CD4-positive, alpha-beta T cell (primary cell): Measurements from ENCODE around the gene ITGB3. TPM values are rescaled to one million over a fixed set of nuclear protein-coding genes. Genes with fewer than 3 reads are reported as not detected.

Experiments
- ATAC-seq: fragments of 200-7000 bp; cut with Tn5 transposase; one replicate; pipeline ENCODE4 v1.10.0; 2022; ENCODE audit warnings: mild to moderate bottlenecking; ENCODE audit not compliant: poor library complexity
- CTCF ChIA-PET: fragments of 350-600 bp; sonication (Branson Sonifier 250); formaldehyde crosslinking; loops from one replicate; lab custom pipeline; 2021; ENCODE audit warnings: antibody characterized with exemption, inconsistent platforms; lab: Charles Lee
- POLR2A ChIA-PET: fragments of 350-600 bp; sonication (Branson Sonifier 250); formaldehyde crosslinking; loops from one replicate; lab custom pipeline; 2021; ENCODE audit warnings: antibody characterized with exemption, inconsistent platforms; lab: Charles Lee
- DNase-seq, 14 experiments: peaks; one replicate each; pipeline ENCODE4 v3.0.0-alpha.2; 2013 to 2020; ENCODE audit warnings: mixed read lengths in 2 of 14
- H3K27ac ChIP-seq, 2 donors: one replicate each; pipeline versions ENCODE4 v1.5.1 to v1.7.0; 2013; ENCODE audit warnings: low read length in 2 of 2, low read depth in 1 of 2, mild to moderate bottlenecking in 1 of 2
- H3K27me3 ChIP-seq, 2 experiments: 1 replicate in 1 of 2; 2 replicates in 1 of 2; pipeline versions ENCODE4 v1.6.1 to v1.7.0; 2013; ENCODE audit warnings: low read length in 2 of 2, control low read depth in 1 of 2, mild to moderate bottlenecking in 1 of 2, moderate library complexity in 1 of 2; ENCODE audit not compliant: insufficient read depth in 2 of 2, control insufficient read depth in 1 of 2
- H3K36me3 ChIP-seq: one replicate; pipeline ENCODE4 v1.6.1; 2013; ENCODE audit warnings: low read length, control low read depth; ENCODE audit not compliant: insufficient read depth
- H3K4me1 ChIP-seq: one replicate; pipeline ENCODE4 v1.6.1; 2013; ENCODE audit warnings: low read length, control low read depth; ENCODE audit not compliant: insufficient read depth
- H3K4me3 ChIP-seq: one replicate; pipeline ENCODE4 v1.5.1; 2013; ENCODE audit warnings: mild to moderate bottlenecking, low read length, moderate library complexity
- H3K9me3 ChIP-seq, 2 experiments: 1 replicate in 1 of 2; 2 replicates in 1 of 2; pipeline versions ENCODE4 v1.6.1 to v1.7.0; 2013; ENCODE audit warnings: low read length in 2 of 2, mild to moderate bottlenecking in 2 of 2, control low read depth in 1 of 2, moderate library complexity in 1 of 2; ENCODE audit not compliant: control insufficient read depth in 1 of 2, insufficient read depth in 1 of 2
- H3K27ac Mint-ChIP-seq: one replicate; pipeline ENCODE4 v1.8.0; 2020; ENCODE audit warnings: mixed read lengths
- H3K27me3 Mint-ChIP-seq: one replicate; pipeline ENCODE4 v1.8.0; 2021; ENCODE audit warnings: mixed read lengths
- H3K36me3 Mint-ChIP-seq: one replicate; pipeline ENCODE4 v1.8.0; 2021; ENCODE audit warnings: low read depth, mixed read lengths
- H3K4me1 Mint-ChIP-seq: one replicate; pipeline ENCODE4 v1.8.0; 2021; ENCODE audit warnings: low read depth, mixed read lengths
- H3K4me3 Mint-ChIP-seq: one replicate; pipeline ENCODE4 v1.8.0; 2020; ENCODE audit warnings: mild to moderate bottlenecking, mixed read lengths
- H3K9me3 Mint-ChIP-seq: one replicate; pipeline ENCODE4 v1.8.0; 2020; ENCODE audit warnings: mixed read lengths
- intact Hi-C, 2 experiments: fragments of 100-400 bp; cut with DNase I in 1 of 2; cut with micrococcal nuclease in 1 of 2; formaldehyde crosslinking; loops; one replicate each; pipeline versions ENCODE4 v1.15.1 to v1.9.0; 2023 to 2025; cut with DNase I, micrococcal nuclease
- total RNA-seq, 174 experiments: library from RNA in 2 of 174; stranded (reverse) in 2 of 174; gene quantifications; one replicate each; pipeline ENCODE4 v1.2.3 and lab custom pipeline; 2021 to 2026
- TF ChIP-seq, protein P1 (sequence below): fragments of 200-600 bp; IDR thresholded peaks from one replicate; pipeline ENCODE4 v1.8.0; 2022; ENCODE audit warnings: antibody characterized with exemption, mild to moderate bottlenecking

Gene ITGB3
- total RNA-seq, 2 experiments from 2014 or later, result 0.05 TPM; not detected in 1

DNA sequence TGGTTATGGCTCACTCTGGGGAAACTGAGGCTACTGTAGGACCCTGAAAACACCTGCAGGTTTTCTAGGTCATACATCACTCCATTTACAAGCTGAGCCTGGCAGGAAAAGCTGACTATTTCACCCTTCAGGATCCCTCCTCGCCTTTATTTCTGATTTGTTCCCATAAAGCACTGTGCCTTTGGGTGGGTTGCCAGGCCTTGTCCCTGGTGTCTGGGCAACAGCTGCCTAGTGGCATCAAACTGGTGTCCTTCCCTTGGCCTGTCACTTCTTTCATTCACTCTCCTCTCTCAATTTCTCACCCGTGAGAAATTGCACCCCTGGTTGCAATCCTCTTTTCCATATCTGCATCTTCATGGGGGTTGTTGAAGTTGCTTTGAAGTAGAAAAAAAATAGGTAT lies 42.8 kb upstream of the ITGB3 start:
- Histone ChIP-seq H3K4me1 (peaks cover 28% of the 10 kb centered on the region), H3K27ac (no peak overlapping the region), H3K4me3 (no peak overlapping the region), H3K9me3 (no peaks in the 10 kb centered on the region), H3K36me3 (no peaks in the 10 kb centered on the region), H3K27me3 (no peaks in the 10 kb centered on the region)
- no peak for ATAC-seq
- POLR2A ChIA-PET, result no interaction called here
- CTCF ChIA-PET, result no interaction called here
- TF ChIP-seq, protein P1, sequence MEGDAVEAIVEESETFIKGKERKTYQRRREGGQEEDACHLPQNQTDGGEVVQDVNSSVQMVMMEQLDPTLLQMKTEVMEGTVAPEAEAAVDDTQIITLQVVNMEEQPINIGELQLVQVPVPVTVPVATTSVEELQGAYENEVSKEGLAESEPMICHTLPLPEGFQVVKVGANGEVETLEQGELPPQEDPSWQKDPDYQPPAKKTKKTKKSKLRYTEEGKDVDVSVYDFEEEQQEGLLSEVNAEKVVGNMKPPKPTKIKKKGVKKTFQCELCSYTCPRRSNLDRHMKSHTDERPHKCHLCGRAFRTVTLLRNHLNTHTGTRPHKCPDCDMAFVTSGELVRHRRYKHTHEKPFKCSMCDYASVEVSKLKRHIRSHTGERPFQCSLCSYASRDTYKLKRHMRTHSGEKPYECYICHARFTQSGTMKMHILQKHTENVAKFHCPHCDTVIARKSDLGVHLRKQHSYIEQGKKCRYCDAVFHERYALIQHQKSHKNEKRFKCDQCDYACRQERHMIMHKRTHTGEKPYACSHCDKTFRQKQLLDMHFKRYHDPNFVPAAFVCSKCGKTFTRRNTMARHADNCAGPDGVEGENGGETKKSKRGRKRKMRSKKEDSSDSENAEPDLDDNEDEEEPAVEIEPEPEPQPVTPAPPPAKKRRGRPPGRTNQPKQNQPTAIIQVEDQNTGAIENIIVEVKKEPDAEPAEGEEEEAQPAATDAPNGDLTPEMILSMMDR, result no peak
- no peaks in the 10 kb centered on the region for H3K9me3 Mint-ChIP-seq
- H3K36me3 Mint-ChIP-seq, result no peaks in the 10 kb centered on the region
- peaks cover 3% of the 10 kb centered on the region for H3K27me3 Mint-ChIP-seq
- no peak overlapping the region for H3K27ac Mint-ChIP-seq
- intact Hi-C loops, result no loop called here
- no peak for DNase-seq
- H3K4me1 Mint-ChIP-seq, result peaks cover 21% of the 10 kb centered on the region
- H3K4me3 Mint-ChIP-seq, result no peak overlapping the region

DNA sequence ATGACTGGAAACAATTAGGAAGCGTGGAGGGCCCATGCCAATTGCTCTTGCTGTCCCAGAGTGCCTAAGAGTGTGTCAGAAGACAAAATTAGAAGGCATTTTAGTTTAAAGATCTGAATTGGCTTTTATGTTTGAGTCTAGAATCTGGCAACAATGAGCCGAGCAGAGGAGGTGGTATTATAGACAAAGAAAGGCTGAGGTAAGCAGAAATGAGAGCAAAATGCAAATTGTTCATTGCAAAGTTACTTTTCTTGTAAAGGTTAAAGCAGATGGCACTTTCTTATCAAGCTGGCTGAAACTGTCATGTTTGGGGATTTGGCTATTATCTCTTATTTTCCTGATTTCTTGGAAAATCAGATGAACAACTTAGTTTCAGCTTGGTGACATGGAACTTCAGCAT lies 41.2 kb upstream of the ITGB3 start:
- intact Hi-C loops, result no loop called here
- no peaks in the 10 kb centered on the region for H3K9me3 Mint-ChIP-seq
- ATAC-seq, result no peak
- Histone ChIP-seq H3K4me1 (peaks cover 22% of the 10 kb centered on the region), H3K9me3 (no peaks in the 10 kb centered on the region), H3K27ac (no peak overlapping the region), H3K36me3 (no peaks in the 10 kb centered on the region), H3K4me3 (no peak overlapping the region), H3K27me3 (no peaks in the 10 kb centered on the region)
- peaks cover 14% of the 10 kb centered on the region for H3K4me1 Mint-ChIP-seq
- DNase-seq, result no peak
- ChIA-PET POLR2A (no interaction called here), CTCF (no interaction called here)
- no peak overlapping the region for H3K4me3 Mint-ChIP-seq
- TF ChIP-seq, protein P1, result no peak
- peaks cover 3% of the 10 kb centered on the region for H3K27me3 Mint-ChIP-seq
- H3K27ac Mint-ChIP-seq, result no peak overlapping the region
- H3K36me3 Mint-ChIP-seq, result no peaks in the 10 kb centered on the region

DNA sequence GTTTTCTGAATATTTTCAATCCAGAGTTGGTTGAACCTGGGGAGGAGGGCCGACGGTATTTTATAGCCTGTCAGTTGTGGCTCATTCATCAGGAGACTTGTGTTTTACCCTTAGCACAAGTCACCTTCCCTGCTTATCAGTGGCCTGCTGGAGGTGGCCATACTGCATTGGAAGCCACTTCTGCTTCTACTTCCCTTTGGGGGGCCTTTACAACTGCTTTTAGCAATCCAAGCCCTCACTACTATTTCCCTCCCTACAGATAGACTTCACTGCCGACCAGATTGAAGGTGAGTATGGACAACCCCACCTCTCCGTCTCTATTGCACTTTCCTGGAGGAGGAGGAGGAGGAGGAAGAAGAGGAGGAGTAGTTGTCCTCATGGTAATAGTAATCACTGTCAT lies 40.1 kb upstream of the ITGB3 start:
- H3K4me1 ChIP-seq, result peaks cover 23% of the 10 kb centered on the region
- H3K36me3 Mint-ChIP-seq, result no peaks in the 10 kb centered on the region
- H3K27ac Mint-ChIP-seq, result no peak overlapping the region
- H3K9me3 Mint-ChIP-seq, result no peaks in the 10 kb centered on the region
- no peak overlapping the region for H3K27ac ChIP-seq
- ChIA-PET CTCF (interaction anchor here (1.2 kb wide), 1 partner anchor 8 kb away, joined by 5 read pairs; no protein-coding TSS in a partner anchor), POLR2A (no interaction called here)
- DNase-seq (no peak), ATAC-seq (no peak)
- peaks cover 3% of the 10 kb centered on the region for H3K27me3 Mint-ChIP-seq
- H3K27me3 ChIP-seq, result no peaks in the 10 kb centered on the region
- TF ChIP-seq, protein P1, result no peak
- H3K9me3 ChIP-seq, result no peaks in the 10 kb centered on the region
- H3K36me3 ChIP-seq, result no peaks in the 10 kb centered on the region
- no peak overlapping the region for H3K4me3 ChIP-seq
- peaks cover 16% of the 10 kb centered on the region for H3K4me1 Mint-ChIP-seq
- intact Hi-C loops, result no loop called here
- no peak overlapping the region for H3K4me3 Mint-ChIP-seq
